CD4-positive, alpha-beta T cell (primary cell): ENCODE results near the gene ELOVL4. TPM values are rescaled to one million over a fixed set of nuclear protein-coding genes. Genes with fewer than 3 reads are reported as not detected.

Source experiments
- ATAC-seq: fragments of 200-7000 bp; cut with Tn5 transposase; one replicate; pipeline ENCODE4 v1.10.0; 2022; ENCODE audit warnings: mild to moderate bottlenecking; ENCODE audit not compliant: poor library complexity
- CTCF ChIA-PET: fragments of 350-600 bp; sonication (Branson Sonifier 250); formaldehyde crosslinking; loops from one replicate; lab custom pipeline; 2021; ENCODE audit warnings: antibody characterized with exemption, inconsistent platforms; lab: Charles Lee
- POLR2A ChIA-PET: fragments of 350-600 bp; sonication (Branson Sonifier 250); formaldehyde crosslinking; loops from one replicate; lab custom pipeline; 2021; ENCODE audit warnings: antibody characterized with exemption, inconsistent platforms; lab: Charles Lee
- DNase-seq, 14 experiments: peaks; one replicate each; pipeline ENCODE4 v3.0.0-alpha.2; 2013 to 2020; ENCODE audit warnings: mixed read lengths in 2 of 14
- H3K27ac ChIP-seq, 2 donors: one replicate each; pipeline versions ENCODE4 v1.5.1 to v1.7.0; 2013; ENCODE audit warnings: low read length in 2 of 2, low read depth in 1 of 2, mild to moderate bottlenecking in 1 of 2
- H3K27me3 ChIP-seq, 2 experiments: 1 replicate in 1 of 2; 2 replicates in 1 of 2; pipeline versions ENCODE4 v1.6.1 to v1.7.0; 2013; ENCODE audit warnings: low read length in 2 of 2, control low read depth in 1 of 2, mild to moderate bottlenecking in 1 of 2, moderate library complexity in 1 of 2; ENCODE audit not compliant: insufficient read depth in 2 of 2, control insufficient read depth in 1 of 2
- H3K36me3 ChIP-seq: one replicate; pipeline ENCODE4 v1.6.1; 2013; ENCODE audit warnings: low read length, control low read depth; ENCODE audit not compliant: insufficient read depth
- H3K4me1 ChIP-seq: one replicate; pipeline ENCODE4 v1.6.1; 2013; ENCODE audit warnings: low read length, control low read depth; ENCODE audit not compliant: insufficient read depth
- H3K4me3 ChIP-seq: one replicate; pipeline ENCODE4 v1.5.1; 2013; ENCODE audit warnings: mild to moderate bottlenecking, low read length, moderate library complexity
- H3K9me3 ChIP-seq, 2 experiments: 1 replicate in 1 of 2; 2 replicates in 1 of 2; pipeline versions ENCODE4 v1.6.1 to v1.7.0; 2013; ENCODE audit warnings: low read length in 2 of 2, mild to moderate bottlenecking in 2 of 2, control low read depth in 1 of 2, moderate library complexity in 1 of 2; ENCODE audit not compliant: control insufficient read depth in 1 of 2, insufficient read depth in 1 of 2
- H3K27ac Mint-ChIP-seq: one replicate; pipeline ENCODE4 v1.8.0; 2020; ENCODE audit warnings: mixed read lengths
- H3K27me3 Mint-ChIP-seq: one replicate; pipeline ENCODE4 v1.8.0; 2021; ENCODE audit warnings: mixed read lengths
- H3K36me3 Mint-ChIP-seq: one replicate; pipeline ENCODE4 v1.8.0; 2021; ENCODE audit warnings: low read depth, mixed read lengths
- H3K4me1 Mint-ChIP-seq: one replicate; pipeline ENCODE4 v1.8.0; 2021; ENCODE audit warnings: low read depth, mixed read lengths
- H3K4me3 Mint-ChIP-seq: one replicate; pipeline ENCODE4 v1.8.0; 2020; ENCODE audit warnings: mild to moderate bottlenecking, mixed read lengths
- H3K9me3 Mint-ChIP-seq: one replicate; pipeline ENCODE4 v1.8.0; 2020; ENCODE audit warnings: mixed read lengths
- intact Hi-C, 2 experiments: fragments of 100-400 bp; cut with DNase I in 1 of 2; cut with micrococcal nuclease in 1 of 2; formaldehyde crosslinking; loops; one replicate each; pipeline versions ENCODE4 v1.15.1 to v1.9.0; 2023 to 2025; cut with DNase I, micrococcal nuclease
- total RNA-seq, 174 experiments: library from RNA in 2 of 174; stranded (reverse) in 2 of 174; gene quantifications; one replicate each; pipeline ENCODE4 v1.2.3 and lab custom pipeline; 2021 to 2026
- TF ChIP-seq, protein P1 (sequence below): fragments of 200-600 bp; IDR thresholded peaks from one replicate; pipeline ENCODE4 v1.8.0; 2022; ENCODE audit warnings: antibody characterized with exemption, mild to moderate bottlenecking

Gene ELOVL4
- total RNA-seq, 2 experiments from 2014 or later, result 0.84 to 1.0 TPM

DNA sequence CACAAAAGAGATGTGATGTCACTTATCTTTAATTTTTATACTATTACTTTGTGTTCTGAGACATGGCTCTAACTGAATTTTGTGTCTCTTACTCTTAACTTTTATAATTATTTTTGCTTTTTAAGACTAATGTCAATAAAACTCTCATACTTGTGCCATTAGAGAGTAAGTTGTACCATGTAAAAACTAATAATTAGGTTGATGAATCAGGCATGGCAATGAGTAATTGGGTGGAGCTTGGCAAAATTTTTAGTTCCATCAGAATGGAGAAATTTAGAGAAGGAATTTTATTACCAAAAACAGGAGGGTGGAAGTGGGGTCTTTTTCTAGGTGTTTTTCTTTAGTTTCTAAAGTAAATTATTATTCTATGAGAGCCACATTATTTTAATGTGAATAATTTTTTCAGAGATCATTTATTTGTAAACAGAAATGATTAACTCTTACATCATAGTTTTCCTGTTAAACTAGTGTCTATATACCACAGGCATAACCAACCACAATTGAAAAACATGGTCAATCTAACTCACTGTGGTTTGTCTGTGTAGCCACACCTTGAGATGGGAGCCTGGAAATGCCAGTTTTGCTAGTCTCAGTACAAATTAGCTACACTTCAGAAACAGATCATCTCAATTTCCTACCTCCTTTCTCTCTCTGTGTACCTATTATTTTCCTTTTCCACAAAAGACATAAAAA, 51.8 kb downstream of the ELOVL4 start:
- H3K36me3 Mint-ChIP-seq, result no peaks in the 10 kb centered on the region
- no peak overlapping the region for H3K27ac Mint-ChIP-seq
- no peaks in the 10 kb centered on the region for H3K36me3 ChIP-seq
- intact Hi-C loops, result no loop called here
- H3K9me3 ChIP-seq, result no peaks in the 10 kb centered on the region
- ChIA-PET CTCF (no interaction called here), POLR2A (no interaction called here)
- H3K9me3 Mint-ChIP-seq, result peaks cover 9% of the 10 kb centered on the region
- no peaks in the 10 kb centered on the region for H3K27me3 ChIP-seq
- H3K27me3 Mint-ChIP-seq, result peaks cover 11% of the 10 kb centered on the region
- H3K4me3 Mint-ChIP-seq, result no peak overlapping the region
- H3K4me3 ChIP-seq, result no peak overlapping the region
- ATAC-seq (no peak), DNase-seq (no peak)
- no peak overlapping the region for H3K27ac ChIP-seq
- no peaks in the 10 kb centered on the region for H3K4me1 ChIP-seq
- H3K4me1 Mint-ChIP-seq, result no peaks in the 10 kb centered on the region
- TF ChIP-seq, protein P1, sequence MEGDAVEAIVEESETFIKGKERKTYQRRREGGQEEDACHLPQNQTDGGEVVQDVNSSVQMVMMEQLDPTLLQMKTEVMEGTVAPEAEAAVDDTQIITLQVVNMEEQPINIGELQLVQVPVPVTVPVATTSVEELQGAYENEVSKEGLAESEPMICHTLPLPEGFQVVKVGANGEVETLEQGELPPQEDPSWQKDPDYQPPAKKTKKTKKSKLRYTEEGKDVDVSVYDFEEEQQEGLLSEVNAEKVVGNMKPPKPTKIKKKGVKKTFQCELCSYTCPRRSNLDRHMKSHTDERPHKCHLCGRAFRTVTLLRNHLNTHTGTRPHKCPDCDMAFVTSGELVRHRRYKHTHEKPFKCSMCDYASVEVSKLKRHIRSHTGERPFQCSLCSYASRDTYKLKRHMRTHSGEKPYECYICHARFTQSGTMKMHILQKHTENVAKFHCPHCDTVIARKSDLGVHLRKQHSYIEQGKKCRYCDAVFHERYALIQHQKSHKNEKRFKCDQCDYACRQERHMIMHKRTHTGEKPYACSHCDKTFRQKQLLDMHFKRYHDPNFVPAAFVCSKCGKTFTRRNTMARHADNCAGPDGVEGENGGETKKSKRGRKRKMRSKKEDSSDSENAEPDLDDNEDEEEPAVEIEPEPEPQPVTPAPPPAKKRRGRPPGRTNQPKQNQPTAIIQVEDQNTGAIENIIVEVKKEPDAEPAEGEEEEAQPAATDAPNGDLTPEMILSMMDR, result no peak

DNA sequence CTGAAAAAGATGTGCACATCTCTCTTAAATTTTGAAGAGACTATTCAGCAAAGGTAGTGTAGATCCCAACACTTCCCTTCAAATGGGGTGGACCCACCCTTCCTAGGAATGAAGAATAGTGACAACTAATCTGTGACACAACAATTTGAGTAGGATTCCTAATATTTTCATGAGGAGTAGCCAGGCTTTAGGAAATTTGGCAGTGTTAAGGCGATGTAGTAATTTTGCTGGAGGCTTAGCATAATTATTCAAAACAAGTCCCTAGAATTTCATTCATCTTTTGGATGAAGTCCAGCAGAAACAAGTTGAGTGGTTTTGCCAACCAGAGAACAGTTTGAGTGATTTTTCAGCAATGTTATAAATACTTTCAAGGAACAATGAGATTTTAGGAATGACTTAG, 52.4 kb downstream of the ELOVL4 start:
- H3K4me3 ChIP-seq, result no peak overlapping the region
- intact Hi-C loops, result no loop called here
- Mint-ChIP-seq H3K4me1 (no peaks in the 10 kb centered on the region), H3K36me3 (no peaks in the 10 kb centered on the region), H3K27me3 (peaks cover 17% of the 10 kb centered on the region), H3K9me3 (peaks cover 12% of the 10 kb centered on the region), H3K4me3 (no peak overlapping the region), H3K27ac (no peak overlapping the region)
- no peaks in the 10 kb centered on the region for H3K9me3 ChIP-seq
- ChIA-PET CTCF (no interaction called here), POLR2A (no interaction called here)
- DNase-seq, result no peak
- TF ChIP-seq, protein P1, result no peak
- no peak for ATAC-seq
- no peaks in the 10 kb centered on the region for H3K4me1 ChIP-seq
- H3K27ac ChIP-seq, result no peak overlapping the region
- H3K36me3 ChIP-seq, result no peaks in the 10 kb centered on the region
- H3K27me3 ChIP-seq, result no peaks in the 10 kb centered on the region

DNA sequence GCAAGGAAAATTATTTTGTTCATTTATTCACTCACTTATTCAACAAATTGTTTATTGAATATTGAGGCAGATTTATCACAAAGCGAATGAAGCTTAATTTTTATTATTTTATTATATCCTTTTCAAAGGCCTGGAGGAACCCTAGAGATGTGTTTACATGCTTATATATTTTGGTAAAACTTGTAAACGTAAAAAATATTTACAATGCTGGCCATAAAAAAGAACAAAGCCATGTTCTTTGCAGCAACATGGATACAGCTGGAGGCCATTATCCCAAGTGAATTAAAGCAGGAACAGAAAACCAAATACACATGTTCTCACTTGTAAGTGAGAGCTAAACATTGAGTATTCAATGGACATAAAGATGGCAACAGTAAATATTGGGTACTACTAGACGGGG, 58.8 kb downstream of the ELOVL4 start:
- Mint-ChIP-seq H3K27me3 (peaks cover 54% of the 10 kb centered on the region), H3K27ac (no peak overlapping the region), H3K4me3 (no peak overlapping the region), H3K4me1 (no peaks in the 10 kb centered on the region), H3K36me3 (no peaks in the 10 kb centered on the region), H3K9me3 (peaks cover 14% of the 10 kb centered on the region)
- ATAC-seq (no peak), DNase-seq (no peak)
- H3K4me1 ChIP-seq, result no peaks in the 10 kb centered on the region
- ChIA-PET POLR2A (no interaction called here), CTCF (no interaction called here)
- intact Hi-C loops, result no loop called here
- TF ChIP-seq, protein P1, result no peak
- H3K27ac ChIP-seq, result no peak overlapping the region
- H3K27me3 ChIP-seq, result no peaks in the 10 kb centered on the region
- no peaks in the 10 kb centered on the region for H3K36me3 ChIP-seq
- H3K4me3 ChIP-seq, result no peak overlapping the region
- H3K9me3 ChIP-seq, result no peaks in the 10 kb centered on the region
